Mononuclear cell (primary cell): ENCODE data around the gene ZNF366. TPM values are rescaled to one million over a fixed set of nuclear protein-coding genes. Genes with fewer than 3 reads are reported as not detected.

Source experiments
- H3K27me3 ChIP-seq: 2 replicates; pipeline ENCODE4 v1.6.0; 2011; ENCODE audit warnings: low read length, control low read depth; ENCODE audit not compliant: insufficient read depth
- H3K4me1 ChIP-seq: 2 replicates; pipeline ENCODE4 v1.5.1; 2011; ENCODE audit warnings: mild to moderate bottlenecking, low read length, control low read depth; ENCODE audit not compliant: insufficient read depth
- H3K4me3 ChIP-seq: 2 replicates; pipeline ENCODE4 v1.5.1; 2011; ENCODE audit warnings: mild to moderate bottlenecking, low read length, moderate library complexity
- H3K9me3 ChIP-seq: 2 replicates; pipeline ENCODE4 v1.5.1; 2011; ENCODE audit warnings: low read depth, mild to moderate bottlenecking, control low read depth, low read length
- total RNA-seq: library from RNA; depleted of rRNA; stranded (reverse); fragments of >200 nt; gene quantifications from one replicate; pipeline ENCODE4 v1.2.3, GENCODE V29; 2012

ZNF366 gene
- total RNA-seq, 1 donor: 0.10 TPM

- Histone ChIP-seq H3K4me1 (no peaks in the 10 kb centered on the region), H3K9me3 (no peaks in the 10 kb centered on the region), H3K27me3 (no peaks in the 10 kb centered on the region), H3K4me3 (no peak overlapping the region)
Measured at GRCh38 chr5:72488756-72489155, 18.5 kb downstream of the ZNF366 start.

DNA sequence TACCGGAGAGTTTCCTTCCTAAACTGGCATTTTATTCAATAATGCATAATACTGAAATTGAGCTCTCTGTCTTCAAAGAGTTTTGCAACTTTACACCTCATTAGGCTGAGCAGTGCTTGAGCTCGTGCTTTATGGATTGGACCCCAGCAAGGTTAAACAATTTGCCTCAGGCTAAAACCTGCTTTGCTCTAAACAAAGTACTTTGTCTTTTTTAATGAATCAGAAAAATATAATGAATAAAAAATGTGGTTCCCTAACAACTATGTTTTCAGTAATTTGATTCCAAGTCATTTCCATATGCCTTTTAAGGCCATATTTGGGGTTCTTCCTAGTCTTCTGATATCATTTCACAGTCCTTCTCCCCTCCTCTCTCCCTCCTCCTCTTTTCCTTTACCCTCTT lies 20.0 kb downstream of the ZNF366 start:
- no peaks in the 10 kb centered on the region for H3K4me1 ChIP-seq
- no peak overlapping the region for H3K4me3 ChIP-seq
- no peaks in the 10 kb centered on the region for H3K27me3 ChIP-seq
- no peaks in the 10 kb centered on the region for H3K9me3 ChIP-seq

- no peak overlapping the region for H3K4me3 ChIP-seq
- no peaks in the 10 kb centered on the region for H3K4me1 ChIP-seq
- no peaks in the 10 kb centered on the region for H3K9me3 ChIP-seq
- H3K27me3 ChIP-seq: no peaks in the 10 kb centered on the region
Measured at GRCh38 chr5:72486371-72486770, 20.8 kb downstream of the ZNF366 start.

- no peaks in the 10 kb centered on the region for H3K27me3 ChIP-seq
- H3K9me3 ChIP-seq: no peaks in the 10 kb centered on the region
- no peak overlapping the region for H3K4me3 ChIP-seq
- H3K4me1 ChIP-seq: no peaks in the 10 kb centered on the region
Measured at GRCh38 chr5:72485430-72485974, 21.7 kb downstream of the ZNF366 start.

DNA sequence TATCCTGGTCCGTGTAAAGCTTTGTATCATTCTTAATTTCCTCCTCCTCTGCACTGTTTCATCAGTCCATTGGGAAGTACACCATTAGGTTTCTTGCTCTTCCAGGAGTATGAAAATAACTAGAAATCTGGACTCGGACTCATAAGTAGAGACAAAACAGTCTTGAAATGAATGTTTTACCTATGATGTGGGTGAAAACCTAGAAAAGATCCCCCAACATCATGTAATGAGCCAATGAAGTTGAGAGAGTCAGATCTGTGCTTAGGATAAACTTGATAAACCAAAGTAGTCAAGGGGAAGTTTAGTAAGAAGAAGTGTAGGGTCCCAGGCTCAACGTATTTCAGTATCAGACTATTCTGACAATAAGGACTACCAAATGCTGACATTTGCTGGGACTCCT lies 25.2 kb downstream of the ZNF366 start:
- Histone ChIP-seq H3K4me1 (no peaks in the 10 kb centered on the region), H3K27me3 (no peaks in the 10 kb centered on the region), H3K9me3 (no peaks in the 10 kb centered on the region), H3K4me3 (no peak overlapping the region)

- no peaks in the 10 kb centered on the region for H3K9me3 ChIP-seq
- no peak overlapping the region for H3K4me3 ChIP-seq
- H3K4me1 ChIP-seq: no peaks in the 10 kb centered on the region
- H3K27me3 ChIP-seq: no peaks in the 10 kb centered on the region
Measured at GRCh38 chr5:72480841-72481240, 26.4 kb downstream of the ZNF366 start.

- Histone ChIP-seq H3K9me3 (no peaks in the 10 kb centered on the region), H3K4me1 (no peaks in the 10 kb centered on the region), H3K27me3 (no peaks in the 10 kb centered on the region), H3K4me3 (no peak overlapping the region)
Measured at GRCh38 chr5:72479921-72480320, 27.3 kb downstream of the ZNF366 start.

- Histone ChIP-seq H3K27me3 (no peaks in the 10 kb centered on the region), H3K4me3 (no peak overlapping the region), H3K9me3 (no peaks in the 10 kb centered on the region), H3K4me1 (peaks cover 5% of the 10 kb centered on the region)
Measured at GRCh38 chr5:72478684-72479083, 28.5 kb downstream of the ZNF366 start.

GRCh38 chr5:72478276-72478675 lies 28.9 kb downstream of the ZNF366 start:
- H3K4me3 ChIP-seq: no peak overlapping the region
- peaks cover 9% of the 10 kb centered on the region for H3K4me1 ChIP-seq
- H3K9me3 ChIP-seq: no peaks in the 10 kb centered on the region
- no peaks in the 10 kb centered on the region for H3K27me3 ChIP-seq

DNA sequence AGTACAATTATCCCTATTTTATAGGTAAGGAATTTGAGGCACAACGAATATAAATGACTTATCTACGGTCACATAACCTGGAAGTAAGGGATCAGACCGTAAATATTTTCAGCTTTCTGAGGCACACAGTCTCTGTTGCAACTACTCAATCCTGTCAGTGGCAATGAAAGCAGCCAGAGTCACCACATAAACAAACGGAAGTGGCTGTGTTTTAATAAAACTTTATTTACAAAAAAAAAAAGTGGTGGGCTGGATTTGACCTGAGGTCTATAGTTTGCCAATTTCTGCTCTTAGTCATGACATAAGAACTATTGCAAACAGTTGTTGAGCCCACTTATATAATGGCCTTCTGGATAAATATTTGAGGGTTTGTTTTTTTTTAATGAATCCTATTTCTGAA lies 29.6 kb downstream of the ZNF366 start:
- H3K4me3 ChIP-seq: no peak overlapping the region
- no peaks in the 10 kb centered on the region for H3K27me3 ChIP-seq
- H3K9me3 ChIP-seq: no peaks in the 10 kb centered on the region
- H3K4me1 ChIP-seq: peaks cover 15% of the 10 kb centered on the region

DNA sequence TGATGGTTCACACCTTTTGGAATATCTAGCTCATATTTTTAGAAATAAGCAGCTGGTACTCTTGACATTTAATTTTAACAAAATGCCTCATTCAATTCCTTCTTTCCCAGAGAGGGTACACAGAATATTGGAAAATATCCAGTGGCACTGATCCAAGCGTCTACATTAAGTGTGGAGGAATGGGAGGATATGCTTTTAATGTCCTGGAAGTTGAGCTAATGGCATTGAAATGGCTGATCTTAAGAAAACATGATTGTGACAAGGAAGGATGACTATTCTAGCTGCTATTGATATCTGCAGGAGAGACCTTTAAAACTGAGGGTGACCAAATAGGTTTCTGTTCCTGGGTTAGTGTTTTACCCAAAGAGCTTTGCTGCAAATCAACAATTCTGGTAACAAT lies 30.0 kb downstream of the ZNF366 start:
- peaks cover 20% of the 10 kb centered on the region for H3K4me1 ChIP-seq
- no peaks in the 10 kb centered on the region for H3K27me3 ChIP-seq
- H3K4me3 ChIP-seq: no peak overlapping the region
- H3K9me3 ChIP-seq: no peaks in the 10 kb centered on the region

DNA sequence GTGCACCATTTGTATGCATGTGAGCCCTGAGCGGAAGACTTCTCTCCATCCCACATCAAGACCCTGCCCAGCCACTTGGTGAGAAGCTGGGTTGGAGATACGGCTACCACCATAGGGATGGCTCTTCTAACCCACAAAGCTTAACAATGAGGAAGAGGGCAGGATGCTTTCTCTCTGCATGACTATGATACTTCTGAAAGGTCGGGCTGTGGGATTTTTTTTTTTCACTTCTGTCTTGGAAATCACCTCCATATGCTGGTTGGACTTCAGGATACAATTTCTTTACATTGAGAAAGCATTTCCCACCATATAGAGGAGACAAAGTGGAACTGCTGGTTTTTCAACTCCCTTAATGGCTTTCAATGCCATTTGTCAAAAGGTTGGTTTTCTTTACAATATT lies 30.5 kb downstream of the ZNF366 start:
- Histone ChIP-seq H3K27me3 (no peaks in the 10 kb centered on the region), H3K9me3 (no peaks in the 10 kb centered on the region), H3K4me3 (no peak overlapping the region), H3K4me1 (peaks cover 25% of the 10 kb centered on the region)

DNA sequence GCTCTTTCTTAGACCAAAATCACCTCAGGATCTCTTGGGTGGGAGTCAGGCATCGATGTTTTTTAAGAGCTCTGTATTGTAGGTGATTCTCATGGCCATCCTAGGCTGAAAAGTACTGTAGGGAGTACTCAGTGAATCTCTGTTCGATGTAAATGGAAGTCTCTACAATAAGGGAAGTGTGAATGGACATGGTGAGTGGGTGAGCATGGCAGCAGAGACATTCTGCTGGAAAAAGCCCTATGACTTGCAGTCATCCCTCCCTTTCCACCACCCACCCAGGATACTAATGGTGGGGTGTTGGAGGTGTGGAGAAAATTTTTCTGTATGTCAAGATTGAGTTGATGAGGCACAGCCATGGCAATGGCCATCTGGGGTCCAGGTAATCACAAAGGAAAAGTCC lies 30.9 kb downstream of the ZNF366 start:
- H3K4me1 ChIP-seq: peaks cover 29% of the 10 kb centered on the region
- no peak overlapping the region for H3K4me3 ChIP-seq
- no peaks in the 10 kb centered on the region for H3K27me3 ChIP-seq
- H3K9me3 ChIP-seq: no peaks in the 10 kb centered on the region

DNA sequence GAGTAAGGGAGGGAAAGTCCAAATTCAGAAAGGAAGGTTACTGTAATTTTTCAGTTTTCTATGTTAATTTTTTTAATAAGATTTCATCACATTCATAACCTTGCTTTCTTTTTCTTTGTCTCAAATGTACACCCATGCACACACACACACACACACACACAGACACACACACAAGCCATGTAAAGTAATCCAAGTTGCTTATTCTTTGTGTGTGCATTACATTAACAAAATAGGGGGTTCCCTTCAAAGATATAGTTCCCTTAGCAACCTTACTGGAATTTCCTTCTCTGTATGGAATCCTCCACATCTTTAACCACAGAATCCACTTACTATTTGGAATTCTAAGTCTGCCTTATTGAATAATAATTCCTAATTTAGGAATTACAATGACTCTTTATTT lies 32.7 kb downstream of the ZNF366 start:
- Histone ChIP-seq H3K4me1 (peaks cover 29% of the 10 kb centered on the region), H3K27me3 (no peaks in the 10 kb centered on the region), H3K4me3 (no peak overlapping the region), H3K9me3 (no peaks in the 10 kb centered on the region)

DNA sequence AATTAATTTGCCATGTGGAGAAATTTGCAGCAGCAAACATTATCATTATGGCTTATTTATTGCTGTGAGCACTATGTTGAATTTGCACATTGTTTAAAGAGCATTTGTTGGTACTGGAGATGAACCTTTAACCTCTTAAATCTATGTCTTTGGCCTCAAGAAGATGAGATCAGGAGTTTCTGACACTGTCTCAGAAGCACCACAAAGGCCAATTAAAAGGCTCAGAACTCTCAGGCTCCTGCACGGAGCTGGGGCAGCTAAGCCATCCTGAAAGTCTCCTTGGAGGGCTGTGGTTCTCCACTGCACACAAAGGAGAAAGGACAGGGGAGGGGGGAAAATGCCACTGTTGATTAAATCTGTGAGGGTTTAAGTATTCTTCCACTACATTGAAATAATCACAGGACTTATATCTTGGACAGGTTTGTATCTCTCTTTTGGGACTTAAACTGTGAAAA lies 33.1 kb downstream of the ZNF366 start:
- Histone ChIP-seq H3K9me3 (no peaks in the 10 kb centered on the region), H3K4me3 (no peak overlapping the region), H3K4me1 (peaks cover 29% of the 10 kb centered on the region), H3K27me3 (no peaks in the 10 kb centered on the region)

GRCh38 chr5:72472666-72473422 lies 34.4 kb downstream of the ZNF366 start:
- no peak overlapping the region for H3K4me3 ChIP-seq
- peaks cover 33% of the 10 kb centered on the region for H3K4me1 ChIP-seq
- no peaks in the 10 kb centered on the region for H3K27me3 ChIP-seq
- no peaks in the 10 kb centered on the region for H3K9me3 ChIP-seq
